Thyroid gland (tissue), 4 donors: ENCODE data around the gene ADAM11. TPM values are rescaled to one million over a fixed set of nuclear protein-coding genes. Genes with fewer than 3 reads are reported as not detected.

Source experiments
- DNase-seq, 2 donors: peaks; one replicate each; pipeline ENCODE4 v3.0.0-alpha.2; 2019
- H3K27ac ChIP-seq, 3 donors: fragments of 200-600 bp; sonication (generic); 1 replicate in 2 of 3; 2 replicates in 1 of 3; pipeline ENCODE4 v1.5.1; 2016 to 2019; ENCODE audit warnings: mild to moderate bottlenecking in 1 of 3, moderate library complexity in 1 of 3
- H3K27me3 ChIP-seq: fragments of 200-600 bp; sonication (generic); one replicate; pipeline ENCODE4 v1.5.1; 2019
- H3K36me3 ChIP-seq, 2 donors: fragments of 200-600 bp; sonication (generic); one replicate each; pipeline ENCODE4 v1.5.1; 2016 to 2019
- H3K4me1 ChIP-seq, 2 donors: fragments of 200-600 bp; sonication (generic); one replicate each; pipeline ENCODE4 v1.5.1; 2017 to 2019
- H3K4me3 ChIP-seq, 3 donors: fragments of 200-600 bp; sonication (generic); replicated peaks in 1 of 3; 1 replicate in 2 of 3; 2 replicates in 1 of 3; pipeline ENCODE4 v1.5.1; 2016; ENCODE audit warnings: mild to moderate bottlenecking in 1 of 3
- H3K9me3 ChIP-seq: fragments of 200-600 bp; sonication (generic); one replicate; pipeline ENCODE4 v1.5.1; 2017
- CTCF ChIP-seq, 6 experiments: fragments of 200-600 bp in 3 of 6; fragments of 450-650 bp in 3 of 6; sonication (generic) in 3 of 6; IDR thresholded peaks; one replicate each; pipeline ENCODE4 v1.5.1; 2016 to 2019; ENCODE audit warnings: antibody characterized with exemption in 6 of 6, mild to moderate bottlenecking in 2 of 6, inconsistent platforms in 1 of 6, moderate library complexity in 1 of 6
- POLR2A ChIP-seq, 2 donors: fragments of 450-650 bp; IDR thresholded peaks; one replicate each; pipeline ENCODE4 v1.6.1; 2017; ENCODE audit warnings: antibody characterized with exemption in 2 of 2, mild to moderate bottlenecking in 2 of 2, moderate library complexity in 1 of 2
- WGBS, 2 donors: methylation state at CpG; one replicate each; pipeline ENCODE4 v1.1.5; 2017; 5-methylcytosine and 5-hydroxymethylcytosine counted together
- intact Hi-C: fragments of 100-400 bp; cut with DNase I; formaldehyde crosslinking; loops from one replicate; pipeline ENCODE4 v1.15.1; 2023
- total RNA-seq, 4 donors: library from RNA; depleted of rRNA; stranded (reverse); fragments of >200 nt; gene quantifications; one replicate each; pipeline ENCODE4 v1.2.3, GENCODE V29; 2016

Gene ADAM11
- total RNA-seq, 4 donors from 2014 or later: 0.22 to 0.29 (median 0.27) TPM; not detected in 1

- intact Hi-C loops: no loop called here
- DNase-seq: no peak
- Histone ChIP-seq H3K4me3 (no peak overlapping the region), H3K27ac (no peak overlapping the region), H3K9me3 (no peaks in the 10 kb centered on the region), H3K36me3 (no peaks in the 10 kb centered on the region), H3K27me3 (no peaks in the 10 kb centered on the region), H3K4me1 (no peaks in the 10 kb centered on the region)
- TF ChIP-seq CTCF (IDR thresholded peaks at IDR 0.05) (no peak), POLR2A (IDR thresholded peaks at IDR 0.05) (no peak)
These were observed 11.2 kb upstream of the ADAM11 start for GRCh38 chr17:44747566-44747965.

GRCh38 chr17:44749076-44749979, 9.5 kb upstream of the ADAM11 start:
- TF ChIP-seq CTCF (IDR thresholded peaks at IDR 0.05) (no peak), POLR2A (IDR thresholded peaks at IDR 0.05) (no peak)
- 83 to 89% methylated on average over 11 to 13 of the region's 19 CpGs for WGBS, 2 donors
- no peaks in the 10 kb centered on the region for H3K27me3 ChIP-seq
- H3K9me3 ChIP-seq: no peaks in the 10 kb centered on the region
- intact Hi-C loops: no loop called here
- no peaks in the 10 kb centered on the region for H3K36me3 ChIP-seq
- DNase-seq: no peak
- no peak overlapping the region for H3K27ac ChIP-seq
- no peaks in the 10 kb centered on the region for H3K4me1 ChIP-seq
- H3K4me3 ChIP-seq: no peak overlapping the region

GRCh38 chr17:44749980-44750318, 8.8 kb upstream of the ADAM11 start:
- Histone ChIP-seq H3K4me3 (no peak overlapping the region), H3K36me3 (no peaks in the 10 kb centered on the region), H3K27me3 (no peaks in the 10 kb centered on the region), H3K9me3 (no peaks in the 10 kb centered on the region), H3K4me1 (no peaks in the 10 kb centered on the region), H3K27ac (no peak overlapping the region)
- intact Hi-C loops: no loop called here
- no peak for DNase-seq
- no peak for TF ChIP-seq CTCF (IDR thresholded peaks at IDR 0.05)
- TF ChIP-seq POLR2A (IDR thresholded peaks at IDR 0.05): no peak
- 61 to 72% methylated on average over 9 of the region's 9 CpGs for WGBS, 2 donors

GRCh38 chr17:44751331-44751730, 7.5 kb upstream of the ADAM11 start:
- Histone ChIP-seq H3K4me1 (no peaks in the 10 kb centered on the region), H3K36me3 (no peaks in the 10 kb centered on the region), H3K4me3 (no peak overlapping the region), H3K27me3 (no peaks in the 10 kb centered on the region), H3K9me3 (no peaks in the 10 kb centered on the region), H3K27ac (no peak overlapping the region)
- WGBS, 2 donors: 79 to 83% methylated on average over 7 of the region's 7 CpGs
- DNase-seq: no peak
- TF ChIP-seq CTCF (IDR thresholded peaks at IDR 0.05): no peak
- no peak for TF ChIP-seq POLR2A (IDR thresholded peaks at IDR 0.05)
- intact Hi-C loops: no loop called here

GRCh38 chr17:44751806-44752205, 7.0 kb upstream of the ADAM11 start:
- no peak for DNase-seq
- Histone ChIP-seq H3K4me1 (no peaks in the 10 kb centered on the region), H3K27me3 (no peaks in the 10 kb centered on the region), H3K4me3 (no peak overlapping the region), H3K27ac (no peak overlapping the region), H3K9me3 (no peaks in the 10 kb centered on the region), H3K36me3 (no peaks in the 10 kb centered on the region)
- no peak for TF ChIP-seq POLR2A (IDR thresholded peaks at IDR 0.05)
- no peak for TF ChIP-seq CTCF (IDR thresholded peaks at IDR 0.05)
- intact Hi-C loops: no loop called here
- 68 to 76% methylated on average over 10 of the region's 10 CpGs for WGBS, 2 donors
